ENCODE measurements around the gene HNRNPL. TPM values are rescaled to one million over a fixed set of nuclear protein-coding genes. Genes with fewer than 3 reads are reported as not detected.

Gene HNRNPL
- total and polyA plus RNA-seq, 8 donors, result 111 to 242 (median 153) TPM

GRCh38 chr19:38786572-38787265 is 63.1 kb downstream of the HNRNPL start:
- no peak for TF ChIP-seq POLR2AphosphoS5 (IDR thresholded peaks at IDR 0.05)
- no peak for TF ChIP-seq POLR2A (IDR thresholded peaks at IDR 0.05)

More at GRCh38 chr19:38786572-38787265, 63.1 kb downstream of the HNRNPL start:
- DNase-seq, result no peak
- Histone ChIP-seq H3K9me3 (no peaks in the 10 kb centered on the region), H3K27me3 (peaks cover 0 to 2% (median 0%) of the 10 kb centered on the region in 3 donors), H3K4me3 (no peak overlapping the region), H3K4me1 (peaks cover 0 to 5% (median 0%) of the 10 kb centered on the region in 4 donors), H3K27ac (no peak overlapping the region), H3K36me3 (no peaks in the 10 kb centered on the region)
- WGBS, 5 donors, result 75 to 92% (median 83%) methylated on average over 10 to 11 of the region's 11 CpGs
- intact Hi-C loops (cut with DNase I; ENCODE audit: low total_unique reads), result no loop called here

Small RNAs within 50 kb of the gene (small RNA-seq; reads per million reads assigned to genes)
- gene RNU6-140P, result 0 reads per million in 4 donors

Other genes starting within 250 kb of the HNRNPL start
- gene MAP4K1, start 232.0 kb downstream of the HNRNPL start, total RNA-seq, result 10 to 100 TPM in 1 of 5 donors, 1 to 10 TPM in 3, not detected in 1; 1.2 to 12.9 (median 5.2) TPM
- gene MAP4K1, start 232.0 kb downstream of the HNRNPL start, polyA plus RNA-seq, result 1 to 10 TPM; 4.4 to 5.3 (median 5.0) TPM
- gene EIF3K, start 230.8 kb downstream of the HNRNPL start, total RNA-seq, result 100 to 1,000 TPM; 203 to 889 (median 283) TPM
- 100 to 1,000 TPM; 347 to 495 (median 349) TPM for gene EIF3K, start 230.8 kb downstream of the HNRNPL start, polyA plus RNA-seq
- 100 to 1,000 TPM; 254 to 343 (median 319) TPM for gene ACTN4, start 202.3 kb downstream of the HNRNPL start, total RNA-seq
- 10 to 100 TPM; 55.3 to 87.2 (median 75.0) TPM for gene ACTN4, start 202.3 kb downstream of the HNRNPL start, polyA plus RNA-seq
- 10 to 100 TPM in 1 of 5 donors, 1 to 10 TPM in 4; 1.2 to 33.3 (median 4.8) TPM for gene CAPN12, start 105.5 kb downstream of the HNRNPL start, total RNA-seq
- 10 to 100 TPM in 2 of 3 donors, 1 to 10 TPM in 1; 3.4 to 16.9 (median 16.3) TPM for gene CAPN12, start 105.5 kb downstream of the HNRNPL start, polyA plus RNA-seq
- 1 to 10 TPM in 1 of 5 donors, not detected in 4; 2.0 TPM for gene LGALS7, start 76.5 kb downstream of the HNRNPL start, total RNA-seq
- 1,000 to 10,000 TPM in 1 of 3 donors, 1 to 10 TPM in 1, not detected in 1; 1.7 to 1,381 TPM for gene LGALS7, start 76.5 kb downstream of the HNRNPL start, polyA plus RNA-seq
- gene LGALS7B, start 60.8 kb downstream of the HNRNPL start, total RNA-seq, result not detected
- 100 to 1,000 TPM in 1 of 3 donors, 1 to 10 TPM in 2; 3.6 to 980 (median 4.6) TPM for gene LGALS7B, start 60.8 kb downstream of the HNRNPL start, polyA plus RNA-seq
- 1,000 to 10,000 TPM in 1 of 5 donors, 100 to 1,000 TPM in 3, 10 to 100 TPM in 1; 32.1 to 1,765 (median 113) TPM for gene LGALS4, start 37.0 kb downstream of the HNRNPL start, total RNA-seq
- gene LGALS4, start 37.0 kb downstream of the HNRNPL start, polyA plus RNA-seq, result 100 to 1,000 TPM in 1 of 3 donors, 10 to 100 TPM in 2; 23.5 to 627 (median 80.1) TPM
- gene ECH1, start 18.2 kb downstream of the HNRNPL start, total RNA-seq, result 100 to 1,000 TPM in 2 of 5 donors, 10 to 100 TPM in 3; 32.9 to 720 (median 94.6) TPM
- 100 to 1,000 TPM; 161 to 270 (median 228) TPM for gene ECH1, start 18.2 kb downstream of the HNRNPL start, polyA plus RNA-seq
- gene RINL, start 28.3 kb upstream of the HNRNPL start, total RNA-seq, result 1 to 10 TPM in 4 of 5 donors, not detected in 1; 1.8 to 9.2 (median 3.4) TPM
- gene RINL, start 28.3 kb upstream of the HNRNPL start, polyA plus RNA-seq, result 10 to 100 TPM in 1 of 3 donors, 1 to 10 TPM in 2; 6.9 to 10.0 (median 9.3) TPM
- gene SIRT2, start 49.6 kb upstream of the HNRNPL start, total RNA-seq, result 100 to 1,000 TPM in 1 of 5 donors, 10 to 100 TPM in 4; 21.1 to 764 (median 32.9) TPM
- gene SIRT2, start 49.6 kb upstream of the HNRNPL start, polyA plus RNA-seq, result 10 to 100 TPM; 31.6 to 46.6 (median 35.7) TPM
- gene NFKBIB, start 50.0 kb upstream of the HNRNPL start, total RNA-seq, result 10 to 100 TPM in 2 of 5 donors, 1 to 10 TPM in 2, not detected in 1; 5.4 to 93.3 (median 15.4) TPM
- 10 to 100 TPM; 29.6 to 46.3 (median 44.0) TPM for gene NFKBIB, start 50.0 kb upstream of the HNRNPL start, polyA plus RNA-seq
- gene CCER2, start 62.2 kb upstream of the HNRNPL start, total RNA-seq, result 1 to 10 TPM in 1 of 5 donors, not detected in 4; 3.9 TPM
- 1 to 10 TPM in 2 of 3 donors, under 1 TPM in 1; 0.68 to 1.2 (median 1.1) TPM for gene CCER2, start 62.2 kb upstream of the HNRNPL start, polyA plus RNA-seq
- gene SARS2, start 80.8 kb upstream of the HNRNPL start, total RNA-seq, result 10 to 100 TPM in 2 of 5 donors, 1 to 10 TPM in 2, not detected in 1; 4.9 to 59.4 (median 18.2) TPM
- gene SARS2, start 80.8 kb upstream of the HNRNPL start, polyA plus RNA-seq, result 10 to 100 TPM; 24.1 to 37.8 (median 31.4) TPM
- 10 to 100 TPM in 3 of 5 donors, 1 to 10 TPM in 2; 3.8 to 47.5 (median 16.1) TPM for gene MRPS12, start 81.0 kb upstream of the HNRNPL start, total RNA-seq
- 10 to 100 TPM; 44.2 to 73.1 (median 55.3) TPM for gene MRPS12, start 81.0 kb upstream of the HNRNPL start, polyA plus RNA-seq
- 10 to 100 TPM in 1 of 5 donors, 1 to 10 TPM in 3, not detected in 1; 1.8 to 19.1 (median 6.3) TPM for gene FBXO17, start 125.8 kb upstream of the HNRNPL start, total RNA-seq
- gene FBXO17, start 125.8 kb upstream of the HNRNPL start, polyA plus RNA-seq, result 1 to 10 TPM; 4.7 to 7.9 (median 6.6) TPM
- 1 to 10 TPM in 3 of 5 donors, under 1 TPM in 1, not detected in 1; 0.89 to 5.5 (median 3.3) TPM for gene FBXO27, start 182.6 kb upstream of the HNRNPL start, total RNA-seq
- 1 to 10 TPM; 2.3 to 7.1 (median 3.2) TPM for gene FBXO27, start 182.6 kb upstream of the HNRNPL start, polyA plus RNA-seq
- not detected for gene ACP7, start 234.4 kb upstream of the HNRNPL start, total RNA-seq
- gene ACP7, start 234.4 kb upstream of the HNRNPL start, polyA plus RNA-seq, result not detected